Measurements from ENCODE around the gene PLCB3. TPM values are rescaled to one million over a fixed set of nuclear protein-coding genes. Genes with fewer than 3 reads are reported as not detected.
A peak's percentile ranks its signal among the peaks of the same experiment; 100 is the strongest.

PLCB3 gene
- total and polyA plus RNA-seq, 2 of the 13 experiments (the other 11 are each of a cell fraction or from before 2014, with no cell fraction given): 7.5 to 13.8 TPM

- 70% methylated on average over 9 of the region's 9 CpGs for WGBS (ENCODE audit: low lambda C conversion rate)
- Histone ChIP-seq H3K79me2 (ENCODE audit: insufficient read depth, low read length) (no peaks in the 10 kb centered on the region), H3K4me1 (ENCODE audit: insufficient read depth, low read length) (peaks cover 28% of the 10 kb centered on the region; the same call in 1 of the 2 replicates), H3K36me3 (replicated peaks in 1 of 2; ENCODE audit: control insufficient read depth in 1 of 2, insufficient read depth in 2 of 2, low read length in 2 of 2) (no peaks in the 10 kb centered on the region), H3K4me3 (replicated peaks in 1 of 3; ENCODE audit: insufficient read depth in 1 of 3, low read depth in 2 of 3, low read length in 3 of 3) (no peak overlapping the region; a peak in 1 of 6 replicates), H3K4me2 (ENCODE audit: low read depth, low read length) (peak overlapping the region; percentile 97; the same call in 1 of the 2 replicates), H3K27me3 (ENCODE audit: control insufficient read depth in 1 of 2, insufficient read depth in 2 of 2, low read length in 2 of 2) (peaks cover 4 to 16% of the 10 kb centered on the region in 2 experiments; a peak in 4 of 5 replicates), H2AFZ (ENCODE audit: low read length) (no peak overlapping the region), H3K9me3 (ENCODE audit: low read length) (no peaks in the 10 kb centered on the region), H3K9ac (ENCODE audit: insufficient read depth, low read depth, low read length) (no peak overlapping the region; the same call in 1 of the 2 replicates), H3K27ac (ENCODE audit: extremely low read length, insufficient read depth, low read length) (no peak overlapping the region), H4K20me1 (ENCODE audit: insufficient read depth, low read length) (no peaks in the 10 kb centered on the region)
- intact Hi-C loops (cut with micrococcal nuclease; ENCODE audit: unreplicated experiment): no loop called here
- ATAC-seq: no peak
- CTCF ChIA-PET (ENCODE audit: low intra/inter-chr PET ratio, low total read pairs): no interaction called here
- no TSS peak for BruUV-seq (replicated peaks)
- POLR2A ChIA-PET: interaction anchor here (2.4 kb wide), 1 partner anchor 31 kb away, joined by 14 read pairs; the partner anchor contains the start of genes PRDX5 and TRMT112
- FAIRE-seq: no peak
- 0 out of 2 replicates have a peak, but pooled peaks have one; percentile 3 for TF ChIP-seq HNRNPL (IDR thresholded peaks at IDR 0.05; ENCODE audit: low read depth, low read length)
- TF ChIP-seq, protein P1, sequence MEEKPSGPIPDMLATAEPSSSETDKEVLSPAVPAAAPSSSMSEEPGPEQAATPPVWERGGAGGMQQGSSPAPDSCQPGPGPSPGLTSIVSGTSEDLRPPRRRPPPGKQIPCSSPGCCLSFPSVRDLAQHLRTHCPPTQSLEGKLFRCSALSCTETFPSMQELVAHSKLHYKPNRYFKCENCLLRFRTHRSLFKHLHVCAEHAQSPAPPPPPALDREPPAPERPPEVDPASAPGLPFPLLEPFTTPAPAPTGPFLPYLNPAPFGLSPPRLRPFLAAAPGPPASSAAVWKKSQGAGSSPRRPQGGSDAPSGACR (CRISPR knock-in tag; IDR thresholded peaks at IDR 0.05): no peak
- in situ Hi-C loops (cut with HindIII; ENCODE audit: extremely low pct_ligation_motif_present, low pct_unique_long_range_greater_than_20kb): no loop called here
- DNase-seq (ENCODE audit: low spot score): no peak
Observed at GRCh38 chr11:64286801-64287159, 35.5 kb downstream of the PLCB3 start.

DNA sequence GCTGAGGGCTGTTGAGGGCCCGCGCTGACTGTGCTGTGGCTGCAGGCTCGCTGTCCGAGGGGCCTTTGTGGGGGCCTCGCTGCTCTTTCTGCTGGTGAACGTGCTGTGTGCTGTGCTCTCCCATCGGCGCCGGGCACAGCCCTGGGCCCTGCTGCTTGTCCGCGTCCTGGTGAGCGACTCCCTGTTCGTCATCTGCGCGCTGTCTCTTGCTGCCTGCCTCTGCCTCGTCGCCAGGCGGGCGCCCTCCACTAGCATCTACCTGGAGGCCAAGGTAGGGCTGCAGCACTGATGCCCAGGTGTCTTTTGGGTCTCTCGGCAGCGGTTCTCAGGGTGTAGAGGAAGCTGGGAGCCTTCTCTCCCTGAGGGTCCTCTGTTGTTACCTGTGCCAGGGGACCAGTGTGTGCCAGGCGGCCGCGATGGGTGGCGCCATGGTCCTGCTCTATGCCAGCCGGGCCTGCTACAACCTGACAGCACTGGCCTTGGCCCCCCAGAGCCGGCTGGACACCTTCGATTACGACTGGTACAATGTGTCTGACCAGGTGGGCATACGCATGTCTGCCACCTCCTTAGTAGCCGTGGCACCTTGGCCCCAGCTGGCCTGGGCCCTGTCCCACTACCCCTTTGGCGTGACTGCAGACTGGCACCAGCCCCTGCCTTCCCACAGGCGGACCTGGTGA is 36.5 kb downstream of the PLCB3 start:
- ChIA-PET CTCF (ENCODE audit: low intra/inter-chr PET ratio, low total read pairs) (no interaction called here), POLR2A (no interaction called here)
- H3K27ac ChIP-seq (ENCODE audit: extremely low read length, insufficient read depth, low read length): no peak overlapping the region
- no peaks in the 10 kb centered on the region for H3K9me3 ChIP-seq (ENCODE audit: low read length)
- ATAC-seq: no peak
- H3K4me3 ChIP-seq (replicated peaks in 1 of 3; ENCODE audit: insufficient read depth in 1 of 3, low read depth in 2 of 3, low read length in 3 of 3): no peak overlapping the region
- H2AFZ ChIP-seq (ENCODE audit: low read length): no peak overlapping the region
- H3K36me3 ChIP-seq (replicated peaks in 1 of 2; ENCODE audit: control insufficient read depth in 1 of 2, insufficient read depth in 2 of 2, low read length in 2 of 2): no peaks in the 10 kb centered on the region
- intact Hi-C loops (cut with micrococcal nuclease; ENCODE audit: unreplicated experiment) (no loop called here), in situ Hi-C loops (cut with HindIII; ENCODE audit: extremely low pct_ligation_motif_present, low pct_unique_long_range_greater_than_20kb) (no loop called here)
- WGBS (ENCODE audit: low lambda C conversion rate): 95% methylated on average over 18 of the region's 33 CpGs
- no peak overlapping the region for H3K9ac ChIP-seq (ENCODE audit: insufficient read depth, low read depth, low read length)
- peaks cover 28% of the 10 kb centered on the region; the same call in 1 of the 2 replicates for H3K4me1 ChIP-seq (ENCODE audit: insufficient read depth, low read length)
- FAIRE-seq: no peak
- H4K20me1 ChIP-seq (ENCODE audit: insufficient read depth, low read length): no peaks in the 10 kb centered on the region
- peaks cover 9 to 26% of the 10 kb centered on the region in 2 experiments for H3K27me3 ChIP-seq (ENCODE audit: control insufficient read depth in 1 of 2, insufficient read depth in 2 of 2, low read length in 2 of 2)
- no peak overlapping the region for H3K4me2 ChIP-seq (ENCODE audit: low read depth, low read length)
- no peak for DNase-seq (ENCODE audit: low spot score)
- H3K79me2 ChIP-seq (ENCODE audit: insufficient read depth, low read length): no peaks in the 10 kb centered on the region
- no TSS peak for BruUV-seq (replicated peaks)
- TF ChIP-seq MTA1 (CRISPR knock-in tag; IDR thresholded peaks at IDR 0.05; ENCODE audit: borderline replicate concordance) (no peak), PTBP1 (IDR thresholded peaks at IDR 0.05; ENCODE audit: low read depth, low read length, poor library complexity, severe bottlenecking) (no peak), ZNF546 (CRISPR knock-in tag; conservative IDR thresholded peaks at IDR 0.05) (no peak), SP2 (CRISPR knock-in tag; IDR thresholded peaks at IDR 0.05) (no peak), HOXD1 (CRISPR knock-in tag; IDR thresholded peaks at IDR 0.05) (no peak), TFAP4 (IDR thresholded peaks at IDR 0.05; ENCODE audit: borderline replicate concordance, low read depth) (no peak), ZNF382 (CRISPR knock-in tag; IDR thresholded peaks at IDR 0.05; ENCODE audit: borderline replicate concordance) (no peak), POLR2AphosphoS2 (IDR thresholded peaks at IDR 0.05; ENCODE audit: low read depth, low read length) (no peak), HNRNPL (IDR thresholded peaks at IDR 0.05; ENCODE audit: low read depth, low read length) (0 out of 2 replicates have a peak, but pooled peaks have one; percentile 39), POGK (CRISPR knock-in tag; conservative IDR thresholded peaks at IDR 0.05) (no peak)
- TF ChIP-seq, protein P2, sequence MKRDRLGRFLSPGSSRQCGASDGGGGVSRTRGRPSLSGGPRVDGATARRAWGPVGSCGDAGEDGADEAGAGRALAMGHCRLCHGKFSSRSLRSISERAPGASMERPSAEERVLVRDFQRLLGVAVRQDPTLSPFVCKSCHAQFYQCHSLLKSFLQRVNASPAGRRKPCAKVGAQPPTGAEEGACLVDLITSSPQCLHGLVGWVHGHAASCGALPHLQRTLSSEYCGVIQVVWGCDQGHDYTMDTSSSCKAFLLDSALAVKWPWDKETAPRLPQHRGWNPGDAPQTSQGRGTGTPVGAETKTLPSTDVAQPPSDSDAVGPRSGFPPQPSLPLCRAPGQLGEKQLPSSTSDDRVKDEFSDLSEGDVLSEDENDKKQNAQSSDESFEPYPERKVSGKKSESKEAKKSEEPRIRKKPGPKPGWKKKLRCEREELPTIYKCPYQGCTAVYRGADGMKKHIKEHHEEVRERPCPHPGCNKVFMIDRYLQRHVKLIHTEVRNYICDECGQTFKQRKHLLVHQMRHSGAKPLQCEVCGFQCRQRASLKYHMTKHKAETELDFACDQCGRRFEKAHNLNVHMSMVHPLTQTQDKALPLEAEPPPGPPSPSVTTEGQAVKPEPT (CRISPR knock-in tag; IDR thresholded peaks at IDR 0.05; ENCODE audit: low read depth): no peak
